Putamen (tissue), 1 donor: ENCODE results near the gene CTPS1.
A peak's percentile ranks its signal among the peaks of the same experiment; 100 is the strongest.

Experiments used
- DNase-seq: peaks from one replicate; pipeline ENCODE4 v3.0.0-alpha.2; 2016; ENCODE audit warnings: low spot score

Gene CTPS1

DNA sequence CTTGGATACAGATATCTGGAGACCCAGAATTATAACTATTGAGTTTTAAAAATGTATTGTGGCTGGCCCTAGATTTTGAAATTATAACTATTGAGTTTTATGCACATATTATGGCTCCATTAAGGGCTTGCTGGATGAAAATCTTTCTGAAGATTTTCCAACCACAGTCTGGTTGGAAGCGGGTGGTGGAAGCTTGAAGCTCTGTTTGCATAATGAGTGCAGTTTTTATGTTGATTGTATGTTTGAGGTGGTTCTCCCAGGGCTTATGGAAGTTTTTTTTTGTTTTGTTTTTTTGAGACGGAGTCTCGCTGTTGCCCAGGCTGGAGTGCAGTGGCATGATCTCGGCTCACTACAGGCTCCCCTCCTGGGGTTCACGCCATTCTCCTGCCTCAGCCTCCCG is 10.1 kb upstream of the CTPS1 start:
- DNase-seq: no peak

- DNase-seq: no peak
These were observed 7.5 kb upstream of the CTPS1 start for GRCh38 chr1:40971966-40972365.

DNA sequence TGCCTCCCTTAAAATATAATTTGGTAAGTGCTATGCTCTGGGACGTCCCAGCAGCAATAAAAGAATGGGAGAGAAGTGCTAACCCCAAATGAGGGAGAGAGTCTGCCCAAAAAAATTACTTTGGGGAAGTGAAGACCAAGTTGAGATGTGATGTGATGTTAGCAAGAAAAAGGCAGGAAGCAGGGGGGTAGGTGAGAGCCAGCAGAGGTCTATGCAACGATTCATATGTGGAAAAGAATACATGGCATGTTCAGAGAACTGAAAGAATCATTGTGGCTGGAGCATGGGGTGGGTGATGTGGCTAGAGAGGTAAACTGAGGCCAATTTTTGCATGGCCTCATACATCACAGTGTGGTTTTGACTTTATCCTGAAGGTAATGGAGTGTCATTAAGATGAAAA is 5.6 kb upstream of the CTPS1 start:
- DNase-seq: no peak

DNA sequence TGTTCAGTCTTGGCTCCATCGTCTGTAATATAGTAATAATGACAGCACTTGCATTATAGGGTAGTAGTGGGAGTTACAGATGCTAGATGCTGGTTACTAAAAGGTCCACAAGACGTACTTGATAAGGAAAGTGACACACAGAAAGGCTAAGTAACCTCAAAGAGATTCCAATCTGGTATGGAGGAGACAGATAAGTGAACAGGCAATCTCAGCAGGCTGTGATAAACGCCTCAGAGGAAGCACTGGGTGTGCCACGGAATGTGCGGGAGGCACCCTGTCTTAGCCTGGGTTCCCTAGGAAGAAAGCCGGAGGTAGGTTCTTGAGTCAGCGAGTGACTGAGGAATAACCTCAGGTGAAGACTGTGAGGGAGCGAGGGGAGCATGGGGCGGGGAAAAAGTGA is 4.6 kb upstream of the CTPS1 start:
- no peak for DNase-seq

- no peak for DNase-seq
These were observed 2.4 kb upstream of the CTPS1 start for GRCh38 chr1:40976952-40977690.

GRCh38 chr1:40977716-40978115 is 1.8 kb upstream of the CTPS1 start:
- no peak for DNase-seq

DNA sequence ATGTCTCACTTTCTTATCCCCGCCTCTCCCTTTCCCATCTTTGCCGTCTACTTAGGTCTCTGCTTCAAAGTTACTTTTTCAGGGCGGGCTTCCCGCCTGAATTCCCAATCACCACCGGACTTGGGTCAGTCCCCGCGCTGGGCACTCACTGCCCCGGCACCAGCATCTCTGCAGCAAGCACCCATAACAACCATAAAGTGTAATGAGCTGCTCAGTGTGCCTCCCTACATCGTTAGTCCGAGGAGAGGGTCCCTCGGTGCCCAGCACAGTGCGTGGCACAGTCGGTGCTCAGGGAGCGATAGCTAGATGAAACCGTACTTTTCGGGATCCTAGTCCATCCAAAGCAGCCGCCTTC is 633 bp upstream of the CTPS1 start:
- DNase-seq: no peak

- DNase-seq: no peak
These were observed 564 bp downstream of the CTPS1 start for GRCh38 chr1:40980068-40980452.

DNA sequence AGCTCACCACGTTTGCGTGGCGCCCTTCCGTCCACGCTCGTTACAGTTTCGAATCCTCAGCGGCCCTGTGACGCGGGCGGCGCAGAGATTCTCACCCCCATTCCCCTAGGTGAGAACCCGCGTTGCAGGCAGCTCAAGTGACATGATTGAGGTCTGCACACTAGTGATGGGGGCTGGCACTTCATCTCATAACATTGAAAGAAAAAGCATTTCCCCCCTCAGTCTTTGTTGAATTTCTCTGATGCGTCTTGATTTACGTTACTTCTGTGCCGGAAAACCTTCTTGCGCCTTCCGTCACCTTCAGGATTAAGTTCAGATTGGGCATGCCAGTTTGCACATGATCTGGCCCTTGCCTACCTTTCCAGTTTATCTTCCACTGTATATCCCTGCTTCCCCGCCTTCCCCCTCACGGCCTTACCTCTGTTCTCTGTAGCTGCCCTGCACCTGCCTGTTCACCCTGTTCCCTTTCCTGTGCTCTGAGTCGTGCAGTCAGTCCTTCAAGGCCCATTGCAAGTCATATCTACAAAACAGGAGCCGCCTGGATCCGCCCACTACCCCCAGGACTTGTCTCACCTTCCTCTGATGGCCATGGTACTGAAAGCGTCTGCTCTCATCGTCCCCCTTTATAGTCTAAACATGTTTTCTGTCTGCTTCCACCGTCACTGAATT is 1.1 kb downstream of the CTPS1 start:
- no peak for DNase-seq

DNA sequence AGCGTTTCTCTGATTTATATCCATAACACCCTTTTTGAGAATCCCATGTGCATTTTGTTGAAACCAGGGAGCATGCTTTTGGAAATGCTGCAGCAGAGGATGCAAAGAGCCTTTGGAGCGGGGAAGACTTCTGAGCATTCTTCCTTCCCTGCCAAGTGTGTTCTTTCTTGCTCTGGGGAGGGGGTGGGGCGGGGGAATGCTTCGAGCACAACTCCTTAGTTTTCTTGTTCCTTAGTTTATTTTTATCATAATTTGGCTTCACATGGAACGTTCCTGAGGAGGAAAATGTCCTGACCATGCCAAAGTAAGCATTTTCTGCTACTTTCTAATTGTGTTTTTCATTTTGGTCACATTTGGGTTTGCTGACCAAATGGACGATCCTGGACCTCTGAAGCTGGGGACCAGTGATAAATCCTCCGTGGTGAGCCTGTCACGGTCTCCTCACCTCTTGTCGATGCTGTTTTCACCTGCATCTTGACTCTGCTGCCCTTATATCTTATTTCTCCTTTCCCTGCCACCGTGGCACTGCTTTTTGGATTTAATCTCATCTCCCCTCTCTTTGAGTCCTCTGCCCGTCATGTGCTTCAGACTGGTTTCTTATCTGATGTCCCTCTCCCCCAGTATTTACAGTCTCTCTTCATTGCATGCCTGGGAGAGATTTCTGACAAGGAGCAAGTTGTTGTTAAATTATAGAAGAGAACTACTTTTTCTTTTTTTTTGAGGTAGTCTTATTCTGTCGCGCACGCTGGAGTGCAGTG is 2.4 kb downstream of the CTPS1 start:
- no peak for DNase-seq

DNA sequence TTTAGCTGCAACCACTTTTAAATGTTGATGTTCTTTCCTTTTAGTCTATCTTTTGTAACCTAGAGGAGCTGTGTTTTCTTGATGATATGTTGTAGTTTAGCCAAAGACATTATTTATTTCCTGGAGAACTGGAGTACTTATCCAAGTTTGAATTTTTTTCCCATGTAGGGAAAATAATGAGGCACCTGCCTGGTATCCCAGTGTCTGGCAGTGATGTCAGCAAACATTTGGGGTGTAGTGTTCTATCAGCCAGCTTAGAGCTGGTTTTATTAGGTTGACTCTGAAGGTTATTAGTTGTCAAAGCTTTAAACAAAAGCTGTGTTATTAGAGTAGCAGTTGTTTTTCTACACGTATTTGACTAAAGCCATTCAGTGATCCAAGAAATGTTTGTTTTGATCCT is 3.2 kb downstream of the CTPS1 start:
- no peak for DNase-seq

- no peak for DNase-seq
These were observed 3.8 kb downstream of the CTPS1 start for GRCh38 chr1:40983286-40983685.

- peak; percentile 39 for DNase-seq
These were observed 4.6 kb downstream of the CTPS1 start for GRCh38 chr1:40984066-40984465.

GRCh38 chr1:40984531-40984930 is 5.0 kb downstream of the CTPS1 start:
- DNase-seq: no peak

GRCh38 chr1:40985161-40985560 is 5.7 kb downstream of the CTPS1 start:
- DNase-seq: no peak

DNA sequence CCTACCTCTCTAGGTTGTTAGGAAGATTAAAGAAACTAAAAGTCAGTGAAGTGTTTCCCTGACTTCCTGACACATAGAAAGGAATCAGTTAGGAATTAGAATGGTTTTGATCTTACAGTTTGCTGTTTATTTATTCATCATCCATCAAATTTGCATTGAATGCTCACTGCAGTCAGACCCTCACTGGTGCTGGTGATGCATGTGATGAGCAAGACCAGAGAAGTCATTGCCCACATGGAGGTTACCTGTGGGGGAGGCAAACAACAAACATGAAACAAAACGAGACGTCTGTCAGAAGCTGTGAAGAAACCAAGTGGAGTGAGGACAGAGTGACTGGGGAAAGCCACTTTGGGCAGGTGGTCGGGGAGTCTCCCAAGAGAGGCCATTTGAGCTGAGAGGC is 6.4 kb downstream of the CTPS1 start:
- no peak for DNase-seq

DNA sequence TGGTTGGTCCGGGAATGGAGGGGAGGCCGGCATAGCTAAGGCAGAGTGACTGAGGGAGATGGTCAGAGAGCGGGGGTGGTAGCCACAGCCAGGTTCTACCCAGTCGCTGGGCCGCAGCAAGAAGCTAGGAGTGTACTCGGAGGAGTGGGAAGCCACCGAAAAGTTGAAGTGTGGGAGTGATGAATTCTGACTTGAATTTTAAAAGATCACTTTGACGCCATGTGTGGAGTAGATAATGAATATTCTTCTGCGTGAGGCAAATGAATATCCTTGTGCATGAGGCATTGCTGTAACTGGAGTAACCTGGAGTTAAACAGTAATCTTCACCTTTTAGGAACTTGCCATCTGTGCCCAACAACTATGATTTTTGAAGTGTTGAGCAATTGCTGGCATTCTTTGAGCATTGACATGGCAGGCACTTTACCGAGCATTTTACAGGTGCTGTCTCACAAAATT is 6.9 kb downstream of the CTPS1 start:
- DNase-seq: peak; percentile 68

- DNase-seq: no peak
These were observed 7.5 kb downstream of the CTPS1 start for GRCh38 chr1:40986956-40987355.

DNA sequence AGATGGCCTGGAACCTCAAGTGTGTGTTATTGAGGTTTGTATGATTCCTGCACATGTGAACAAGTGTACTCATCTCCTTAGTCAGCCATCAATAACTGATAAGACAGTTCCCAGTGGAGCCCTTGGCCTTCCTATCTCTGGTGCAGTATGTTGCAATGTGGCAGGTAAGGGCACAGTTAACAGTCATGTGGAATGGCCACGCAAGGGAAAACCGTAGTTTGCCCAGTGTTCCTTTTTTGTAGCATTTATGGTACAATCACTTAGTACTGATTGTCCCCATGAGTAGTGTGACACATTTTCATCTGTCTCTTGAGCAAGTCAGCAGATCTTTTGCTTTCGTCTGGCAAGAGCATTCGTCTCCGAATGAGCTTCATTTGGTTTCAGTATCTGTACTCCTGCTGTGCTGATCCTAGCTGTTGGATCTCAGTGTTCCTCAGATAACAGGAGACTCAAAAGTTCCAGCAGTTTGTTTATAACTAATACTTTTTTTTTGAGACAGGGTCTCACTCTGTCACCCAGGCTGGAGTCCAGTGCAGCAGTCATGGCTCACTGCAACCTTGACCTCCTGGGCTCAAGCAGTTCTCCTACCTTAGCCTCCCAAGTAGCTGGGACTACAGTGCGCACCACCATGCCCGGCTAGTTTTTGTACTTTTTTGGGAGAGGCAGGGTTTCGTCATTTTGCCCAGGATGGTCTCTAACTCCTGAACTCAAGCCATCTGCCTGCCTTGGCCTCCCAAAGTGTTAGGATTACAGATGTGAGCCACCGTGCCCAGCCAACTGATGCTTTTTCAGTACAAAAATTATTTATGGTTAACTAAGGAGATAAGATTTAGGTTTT is 8.2 kb downstream of the CTPS1 start:
- no peak for DNase-seq

DNA sequence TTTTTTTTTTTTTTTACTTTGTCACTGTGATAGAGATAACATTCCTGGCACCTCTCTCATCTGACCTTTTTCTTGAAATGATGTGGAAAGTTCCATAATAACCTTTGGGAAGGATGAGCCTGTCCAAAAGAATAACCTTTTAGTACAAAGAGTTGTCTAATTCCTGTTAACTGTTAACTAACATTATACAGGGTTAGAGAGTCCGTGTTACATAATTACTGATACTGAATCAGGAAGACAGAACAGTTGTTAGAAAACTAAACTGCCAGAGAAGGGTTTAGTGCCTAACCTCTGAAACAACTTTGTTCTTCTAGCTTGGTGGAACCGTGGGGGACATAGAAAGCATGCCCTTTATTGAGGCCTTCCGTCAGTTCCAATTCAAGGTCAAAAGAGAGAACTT is 8.8 kb downstream of the CTPS1 start:
- DNase-seq: no peak

- no peak for DNase-seq
These were observed 9.6 kb downstream of the CTPS1 start for GRCh38 chr1:40989066-40989465.

- no peak for DNase-seq
These were observed 17.6 kb downstream of the CTPS1 start for GRCh38 chr1:40997096-40997495.
